K562 (cell line): ENCODE measurements around the gene PRKCE. TPM values are rescaled to one million over a fixed set of nuclear protein-coding genes. Genes with fewer than 3 reads are reported as not detected.

ENCODE experiments used
- CBX8 ChIP-seq: fragments of 200-600 bp; sonication (generic); IDR thresholded peaks from 2 replicates; pipeline ENCODE4 v1.6.1; 2012; ENCODE audit warnings: borderline replicate concordance, mixed run types, low read depth, mild to moderate bottlenecking, moderate library complexity, mixed read lengths, low read length, control low read depth, inconsistent platforms; ENCODE audit not compliant: poor library complexity, severe bottlenecking; ENCODE audit errors: extremely low read depth
- CREM ChIP-seq: IDR thresholded peaks from 2 replicates; pipeline ENCODE4 v1.6.1; 2014; ENCODE audit warnings: antibody characterized with exemption, low read depth
- FOXK2 ChIP-seq, 2 experiments: fragments of 450-650 bp; IDR thresholded peaks in 1 of 2; conservative IDR thresholded peaks in 1 of 2; 2 replicates each; pipeline ENCODE4 v1.6.1; 2016; ENCODE audit warnings: low read depth in 2 of 2, mild to moderate bottlenecking in 1 of 2
- TAL1 ChIP-seq: fragments of 450-650 bp; IDR thresholded peaks from 2 replicates; pipeline ENCODE4 v1.6.1; 2016; ENCODE audit warnings: mild to moderate bottlenecking
- ZNF165 ChIP-seq: fragments of 250-450 bp; sonication (Bioruptor Pico); IDR thresholded peaks from 2 replicates; pipeline ENCODE4 v1.4.0; 2020; ENCODE audit warnings: borderline replicate concordance
- ZNF212 ChIP-seq: fragments of 450-650 bp; formaldehyde crosslinking; IDR thresholded peaks from 2 replicates; pipeline ENCODE4 v1.4.0; 2020; ENCODE audit warnings: mild to moderate bottlenecking
- ZNF76 ChIP-seq: fragments of 250-450 bp; sonication (Bioruptor Pico); IDR thresholded peaks from 2 replicates; pipeline ENCODE4 v1.4.0; 2020; ENCODE audit warnings: mild to moderate bottlenecking, moderate library complexity, borderline replicate concordance
- polyA plus RNA-seq, 8 experiments: library from polyadenylated mRNA; depleted of rRNA in 4 of 8; stranded (reverse) in 5 of 8; unstranded in 3 of 8; fragments of >200 nt; fragmentation: Nextera tagmentation in 2 of 8; fragmentation: Illumina TruSeq in 1 of 8; extraction: Ambion mirVana in 2 of 8; extraction: Trizol in 1 of 8; gene quantifications; 2 replicates each; pipeline versions ENCODE4 v1.2.1 to v1.2.3, GENCODE V29; 2011 to 2014; ENCODE audit warnings: inconsistent platforms in 1 of 8, missing spikeins in 1 of 8
- total RNA-seq, 7 experiments: library from RNA; depleted of rRNA in 6 of 7; stranded (reverse); fragments of >200 nt in 6 of 7; fragmentation: Illumina TruSeq in 2 of 7; extraction: Trizol in 2 of 7; gene quantifications; 2 replicates each; pipeline versions ENCODE4 v1.2.1 to v1.2.3, GENCODE V29; 2011 to 2021; ENCODE audit warnings: low replicate concordance in 1 of 7
- TF ChIP-seq, protein P1 (sequence below), 2 experiments: fragments of 450-650 bp in 1 of 2; sonication (generic) in 1 of 2; formaldehyde crosslinking in 1 of 2; IDR thresholded peaks in 1 of 2; conservative IDR thresholded peaks in 1 of 2; 2 replicates each; pipeline versions ENCODE4 v1.6.1 to v1.8.1; 2016 to 2023; ENCODE audit warnings: mild to moderate bottlenecking in 2 of 2, moderate library complexity in 2 of 2, inconsistent platforms in 1 of 2, missing genetic modification reagents in 1 of 2

Gene PRKCE
- total and polyA plus RNA-seq, 9 of the 15 experiments (the other 6 are each of a cell fraction or from before 2014, with no cell fraction given) = 0.06 to 1.0 (median 0.22) TPM; not detected in 1

DNA sequence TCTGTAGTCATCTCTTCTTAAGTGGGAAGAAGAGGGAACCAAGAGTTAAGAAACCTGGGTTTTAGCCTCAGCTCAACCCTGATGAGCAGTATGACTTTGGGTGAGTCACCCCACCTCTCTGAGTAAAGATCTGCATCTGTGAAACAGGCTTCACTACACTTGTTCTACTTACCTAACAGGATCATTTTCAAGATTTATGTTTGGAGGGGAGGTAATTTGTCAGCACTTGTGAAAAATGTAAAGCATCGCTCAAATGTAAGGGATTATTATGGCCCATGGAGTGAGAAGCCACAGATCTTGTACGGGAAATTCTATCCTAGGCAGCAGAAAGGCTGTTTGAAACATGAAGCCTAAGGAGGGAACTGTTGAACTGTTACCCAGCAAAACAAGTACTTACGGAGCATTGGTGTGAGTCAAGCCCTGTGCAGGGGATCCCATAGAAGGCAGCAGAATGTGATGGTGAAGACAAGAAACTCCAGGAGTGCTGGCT, 160.6 kb downstream of the PRKCE start (continued):
- TF ChIP-seq ZNF212 (CRISPR knock-in tag) = no peak
- TF ChIP-seq FOXK2 (conservative IDR thresholded peaks at IDR 0.05 in 1 of 2, IDR thresholded peaks at IDR 0.05 in 1 of 2; ENCODE audit: low read depth in 2 of 2) = no peak
- TF ChIP-seq, protein P1, sequence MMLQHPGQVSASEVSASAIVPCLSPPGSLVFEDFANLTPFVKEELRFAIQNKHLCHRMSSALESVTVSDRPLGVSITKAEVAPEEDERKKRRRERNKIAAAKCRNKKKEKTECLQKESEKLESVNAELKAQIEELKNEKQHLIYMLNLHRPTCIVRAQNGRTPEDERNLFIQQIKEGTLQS (IDR thresholded peaks at IDR 0.05) = peak; percentile 41; the same call in 1 of the 2 replicates
- TF ChIP-seq, protein P1 (CRISPR knock-in tag; conservative IDR thresholded peaks at IDR 0.05) = no peak
- no peak for TF ChIP-seq TAL1
- no peak for TF ChIP-seq ZNF76
- no peak for TF ChIP-seq CBX8
- TF ChIP-seq CREM = no peak
- no peak for TF ChIP-seq ZNF165 (CRISPR knock-in tag)
